HL-60 (cell line): ENCODE measurements around the gene MAP3K2.

Experiments used
- DNase-seq, 2 experiments: peaks; one replicate each; pipeline ENCODE4 v3.0.0-alpha.2; 2010 to 2020; ENCODE audit warnings: low read depth in 1 of 2, low spot score in 1 of 2
- H3K27ac ChIP-seq: fragments of 250-450 bp; sonication (Bioruptor Pico); replicated peaks from 2 replicates; pipeline ENCODE4 v1.5.1; 2020; ENCODE audit warnings: mild to moderate bottlenecking, moderate library complexity
- H3K27me3 ChIP-seq: fragments of 250-450 bp; sonication (Bioruptor Pico); 2 replicates; pipeline ENCODE4 v1.5.1; 2021; ENCODE audit warnings: mild to moderate bottlenecking, moderate library complexity; ENCODE audit not compliant: insufficient read depth, poor library complexity, severe bottlenecking
- H3K4me3 ChIP-seq: replicated peaks from 2 replicates; pipeline ENCODE4 v1.5.1; 2011; ENCODE audit warnings: mild to moderate bottlenecking, control low read depth, low read length; ENCODE audit not compliant: insufficient read depth
- CTCF ChIP-seq: IDR thresholded peaks from one replicate; pipeline ENCODE4 v1.5.1; 2011; ENCODE audit warnings: low read length, control low read depth, inconsistent platforms; ENCODE audit not compliant: insufficient read depth
- GABPA ChIP-seq: IDR thresholded peaks from 2 replicates; pipeline ENCODE4 v1.6.1; 2012; ENCODE audit warnings: low read depth
- POLR2AphosphoS5 ChIP-seq: IDR thresholded peaks from 2 replicates; pipeline ENCODE4 v1.6.1; 2012; ENCODE audit warnings: low read depth
- REST ChIP-seq: IDR thresholded peaks from 2 replicates; pipeline ENCODE4 v1.6.1; 2012; ENCODE audit warnings: low read depth; ENCODE audit not compliant: insufficient replicate concordance
- SPI1 ChIP-seq: IDR thresholded peaks from 2 replicates; pipeline ENCODE4 v1.6.1; 2012; ENCODE audit warnings: low read depth, mild to moderate bottlenecking, borderline replicate concordance

MAP3K2 gene

GRCh38 chr2:127425540-127426490 lies 38.0 kb upstream of the MAP3K2 start:
- TF ChIP-seq GABPA (no peak), SPI1 (no peak), CTCF (no peak), REST (no peak), POLR2AphosphoS5 (no peak)
- Histone ChIP-seq H3K27ac (no peak overlapping the region), H3K4me3 (no peak overlapping the region)

GRCh38 chr2:127424598-127425520 lies 37.1 kb upstream of the MAP3K2 start:
- DNase-seq = no peak
- Histone ChIP-seq H3K27ac (no peak overlapping the region), H3K4me3 (no peak overlapping the region), H3K27me3 (no peaks in the 10 kb centered on the region)
- no peak for TF ChIP-seq CTCF
- no peak for TF ChIP-seq REST
- TF ChIP-seq SPI1 = no peak
- TF ChIP-seq GABPA = no peak
- TF ChIP-seq POLR2AphosphoS5 = no peak

More at GRCh38 chr2:127425540-127426490, 38.0 kb upstream of the MAP3K2 start:
- no peaks in the 10 kb centered on the region for H3K27me3 ChIP-seq
- no peak for DNase-seq

GRCh38 chr2:127423880-127424279 lies 36.1 kb upstream of the MAP3K2 start:
- Histone ChIP-seq H3K27ac (no peak overlapping the region), H3K27me3 (no peaks in the 10 kb centered on the region), H3K4me3 (no peak overlapping the region)
- TF ChIP-seq POLR2AphosphoS5 = no peak
- no peak for TF ChIP-seq REST
- TF ChIP-seq SPI1 = no peak
- no peak for TF ChIP-seq GABPA
- TF ChIP-seq CTCF = no peak
- no peak for DNase-seq
